ENCODE data around the gene KRT81.

Gene KRT81

DNA sequence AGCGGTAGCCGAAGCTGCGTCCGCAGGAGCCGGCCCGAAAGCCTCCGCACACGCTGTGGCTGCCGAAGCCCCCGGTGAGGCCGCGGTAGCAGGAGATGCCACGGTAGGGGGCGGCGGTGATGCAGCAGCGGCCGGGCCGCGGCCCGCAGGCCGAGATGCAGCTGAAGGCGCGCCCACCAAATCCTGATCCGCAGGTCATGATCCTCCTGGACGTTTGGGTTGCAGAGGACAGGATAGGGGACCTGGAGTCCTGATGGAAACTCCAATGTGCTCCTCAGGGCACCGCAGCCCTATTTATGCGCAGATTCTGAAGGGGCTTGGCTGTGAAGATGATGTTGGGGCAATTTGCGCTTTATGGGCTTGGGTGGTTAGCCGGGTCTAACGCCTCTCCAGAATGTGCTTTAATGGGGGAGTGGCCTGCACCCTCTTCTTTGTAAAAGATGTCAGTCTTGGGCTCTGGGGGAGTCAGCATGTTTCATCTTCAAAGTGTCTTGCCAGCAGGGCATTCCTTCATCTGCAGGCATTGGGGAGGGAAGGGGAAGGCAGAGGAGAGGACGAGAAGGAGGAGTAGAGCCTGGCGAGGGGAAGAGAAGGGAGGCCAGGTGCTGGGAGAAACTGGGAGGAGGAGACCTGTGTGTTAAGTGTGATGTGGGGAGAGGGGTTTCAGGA lies at the start of gene KRT81:
KRT81 (minus strand) TSS at position 268 of the 669 bp plus-strand sequence; CDS start at position 199, 69 bp downstream.
- no peak for DNase-seq (ENCODE audit: low read depth, low spot score)

DNA sequence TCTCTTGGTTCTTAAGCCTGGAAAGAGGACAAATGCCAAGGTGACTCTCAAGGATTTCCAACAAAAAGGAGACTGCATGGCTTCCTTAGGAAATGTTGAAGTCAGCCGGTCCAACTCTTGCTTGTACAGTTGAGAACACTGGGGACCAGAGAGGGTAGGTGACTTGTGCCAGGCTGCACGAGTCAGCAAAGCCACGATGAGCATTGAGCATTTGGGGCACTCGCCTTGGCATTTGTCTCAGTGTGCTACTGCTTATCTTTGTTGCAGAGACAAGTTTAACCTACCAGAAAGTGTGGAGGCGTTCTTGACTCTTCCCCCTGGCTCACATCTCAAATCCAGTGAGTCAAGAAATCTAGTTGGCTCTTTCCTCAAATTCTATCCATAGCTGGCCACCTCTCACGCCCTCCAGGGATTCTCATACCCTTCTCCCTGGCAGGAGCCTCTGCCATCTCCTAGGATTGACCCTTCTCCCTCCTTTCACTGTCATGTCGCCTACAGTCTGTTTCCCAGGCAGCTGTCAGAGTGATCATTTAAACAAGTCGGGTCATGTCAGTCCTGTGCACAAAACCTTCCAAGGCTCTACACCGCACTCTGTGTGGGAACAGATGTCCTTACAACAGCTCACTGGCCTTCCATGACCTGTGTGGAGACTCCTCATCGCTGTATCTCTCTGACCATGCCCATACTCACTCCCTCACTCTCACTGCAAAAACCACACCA lies 47.1 kb upstream of the KRT81 start:
- no peak for DNase-seq (ENCODE audit: low read depth, low spot score)

DNA sequence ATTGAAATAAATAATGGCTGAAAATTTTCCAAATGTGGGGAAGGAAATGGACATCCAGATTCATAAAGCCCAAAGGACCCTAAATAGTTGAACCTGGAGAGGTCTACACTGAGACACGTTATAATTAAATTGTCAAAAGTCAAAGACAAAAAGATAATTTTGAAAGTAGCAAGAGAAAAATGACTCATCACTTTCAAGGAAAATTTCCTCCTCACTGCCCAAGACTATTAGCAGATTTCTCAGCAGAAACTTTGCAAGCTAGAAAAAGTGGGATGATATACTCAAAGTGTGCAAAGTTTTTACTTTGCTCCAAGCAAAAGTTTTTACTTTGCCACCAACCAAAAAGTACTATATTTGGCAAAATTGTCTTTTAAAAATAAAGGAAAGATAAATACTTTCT lies 45.7 kb upstream of the KRT81 start:
- no peak for DNase-seq (ENCODE audit: low read depth, low spot score)

DNA sequence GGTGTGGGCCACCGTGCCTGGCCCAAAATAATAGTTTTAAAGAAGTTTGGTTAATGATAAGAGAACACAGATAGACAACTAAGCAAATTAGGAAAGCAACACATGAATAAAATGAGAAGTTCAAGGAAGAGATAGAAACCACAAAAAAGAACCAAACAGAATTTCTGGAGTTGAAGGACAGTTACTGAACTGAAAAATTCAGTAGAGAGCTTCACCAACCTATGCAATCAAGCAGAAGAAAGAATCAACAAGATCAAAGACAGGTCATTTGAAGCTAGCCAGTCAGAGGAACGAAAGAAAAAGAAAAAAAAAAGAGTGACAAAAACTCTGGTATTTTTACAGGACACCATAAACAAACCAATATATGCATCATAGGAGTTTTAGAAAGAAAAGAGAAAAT lies 45.3 kb upstream of the KRT81 start:
- no peak for DNase-seq (ENCODE audit: low read depth, low spot score)

DNA sequence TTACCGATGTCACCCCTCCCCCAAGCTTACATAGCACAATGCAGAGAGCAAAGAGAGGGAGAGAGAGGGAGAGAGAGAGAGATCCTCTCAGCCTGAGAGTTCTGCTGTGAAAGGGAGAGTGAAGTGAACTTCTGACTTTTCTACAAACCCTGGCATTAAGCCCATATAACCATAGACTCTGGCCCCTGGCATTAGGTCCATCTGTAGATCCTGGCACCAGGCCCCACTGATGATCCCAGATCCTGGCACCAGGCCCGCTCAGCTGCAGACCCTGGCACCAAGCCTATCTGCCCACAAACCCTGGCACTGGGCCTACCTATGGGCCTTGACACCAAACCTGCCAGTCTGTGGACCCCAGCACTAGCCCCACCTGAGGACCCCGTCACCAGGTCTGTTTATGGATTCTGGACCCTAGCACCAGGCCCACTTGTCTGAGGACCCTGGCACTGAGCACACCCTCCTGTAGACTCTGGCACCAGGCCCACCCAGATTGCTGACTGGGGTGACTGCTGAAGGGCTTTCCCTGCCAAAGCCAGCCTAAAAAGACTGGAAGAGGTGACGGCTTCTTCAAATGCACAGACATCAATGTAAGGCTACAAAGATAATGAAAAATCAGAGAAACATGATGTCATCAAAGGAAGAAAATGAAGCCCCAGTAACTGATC lies 44.4 kb upstream of the KRT81 start:
- no peak for DNase-seq (ENCODE audit: low read depth, low spot score)

DNA sequence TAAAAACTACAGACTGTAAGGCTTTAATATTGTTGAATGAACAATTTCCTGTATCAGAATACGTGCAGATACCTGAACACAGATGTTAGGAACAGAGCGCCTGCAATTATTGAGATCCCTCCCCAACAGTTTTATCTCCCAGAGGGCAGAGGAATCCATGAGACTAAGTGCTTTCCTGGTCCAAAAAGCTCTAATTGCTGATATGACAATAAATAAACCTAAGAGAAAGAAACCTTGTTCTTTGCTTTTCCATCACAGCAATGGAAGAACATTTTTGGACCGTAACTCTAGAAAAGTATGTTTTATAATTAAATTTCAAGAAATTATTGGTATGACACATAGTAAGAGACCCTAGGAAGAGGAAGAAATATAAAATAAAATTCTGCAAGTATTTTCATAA lies 42.9 kb upstream of the KRT81 start:
- DNase-seq (ENCODE audit: low read depth, low spot score) = no peak

DNA sequence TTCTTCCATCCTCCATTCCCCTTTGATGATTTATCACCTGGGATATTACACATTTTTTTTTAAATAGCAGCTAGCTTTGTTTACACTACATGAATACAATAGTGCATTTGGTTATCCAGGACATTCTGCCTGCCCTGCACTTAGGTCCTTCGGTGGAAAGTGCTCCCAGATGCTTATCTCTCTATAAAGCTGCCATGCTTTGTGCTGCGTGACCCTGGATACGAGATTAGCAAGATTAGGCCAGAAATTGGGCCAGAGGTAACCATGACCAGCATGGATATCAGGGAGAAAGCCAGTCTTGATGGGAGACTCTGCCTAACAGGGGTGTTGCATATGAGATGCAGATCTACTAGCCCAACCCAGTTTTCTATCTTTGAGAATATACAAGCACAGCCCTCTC lies 42.0 kb upstream of the KRT81 start:
- no peak for DNase-seq (ENCODE audit: low read depth, low spot score)

DNA sequence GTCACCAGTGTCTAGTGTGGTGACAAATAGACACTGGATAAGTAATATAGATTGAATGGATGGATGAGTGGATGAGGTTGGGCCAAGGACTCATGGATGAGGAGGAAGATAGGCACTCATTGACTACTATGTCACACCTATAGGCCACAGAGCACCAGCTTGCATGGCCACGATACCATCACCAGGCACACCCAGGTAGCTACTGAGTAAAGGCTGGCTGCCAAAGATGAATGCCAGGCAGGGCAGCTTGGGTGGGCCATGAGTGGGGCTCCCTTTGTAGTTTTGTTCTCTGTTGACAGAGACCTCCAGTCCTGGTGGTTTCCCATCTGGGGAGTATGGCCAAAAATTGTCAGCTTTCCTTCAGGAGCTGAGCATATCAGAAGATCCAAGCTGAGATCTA lies 41.0 kb upstream of the KRT81 start:
- no peak for DNase-seq (ENCODE audit: low read depth, low spot score)

DNA sequence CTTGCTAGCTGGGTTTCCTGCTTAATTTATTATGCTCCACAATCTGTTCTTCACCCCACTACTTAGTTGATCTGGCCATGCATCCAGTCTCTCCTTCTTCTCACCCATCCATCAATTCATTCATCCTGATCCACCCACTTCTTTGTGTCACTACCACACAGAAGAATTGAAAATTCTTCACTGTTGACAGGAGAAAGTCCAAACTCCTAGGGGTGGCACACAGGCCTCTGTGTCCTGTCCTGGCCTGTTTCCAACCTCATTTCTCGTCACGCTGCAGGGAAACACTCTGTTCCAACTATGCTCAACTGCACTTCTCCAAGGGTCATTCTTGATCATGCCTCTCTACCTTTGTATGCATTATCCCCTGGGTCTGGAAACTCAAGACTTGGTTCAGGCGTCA lies 40.5 kb upstream of the KRT81 start:
- no peak for DNase-seq (ENCODE audit: low read depth, low spot score)

DNA sequence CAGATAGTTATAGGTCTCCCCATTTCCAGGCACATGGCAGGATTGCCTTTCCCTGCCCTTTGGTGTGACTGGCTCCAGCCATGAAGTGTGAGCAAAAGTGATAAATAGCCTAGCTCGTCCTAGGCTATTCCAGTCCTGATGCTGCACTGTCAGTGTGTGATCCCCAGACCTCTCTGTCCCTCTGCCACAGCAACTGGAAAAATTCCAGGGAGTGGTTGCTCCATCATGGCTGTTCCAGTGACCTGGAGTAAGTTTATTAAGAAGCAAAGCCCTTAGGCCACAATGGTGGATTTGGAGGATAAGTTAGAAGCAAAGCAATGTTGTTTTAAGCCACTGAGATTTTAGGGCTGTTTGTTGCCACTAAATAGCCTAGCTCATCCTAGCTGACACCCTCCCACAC lies 39.7 kb upstream of the KRT81 start:
- no peak for DNase-seq (ENCODE audit: low read depth, low spot score)

DNA sequence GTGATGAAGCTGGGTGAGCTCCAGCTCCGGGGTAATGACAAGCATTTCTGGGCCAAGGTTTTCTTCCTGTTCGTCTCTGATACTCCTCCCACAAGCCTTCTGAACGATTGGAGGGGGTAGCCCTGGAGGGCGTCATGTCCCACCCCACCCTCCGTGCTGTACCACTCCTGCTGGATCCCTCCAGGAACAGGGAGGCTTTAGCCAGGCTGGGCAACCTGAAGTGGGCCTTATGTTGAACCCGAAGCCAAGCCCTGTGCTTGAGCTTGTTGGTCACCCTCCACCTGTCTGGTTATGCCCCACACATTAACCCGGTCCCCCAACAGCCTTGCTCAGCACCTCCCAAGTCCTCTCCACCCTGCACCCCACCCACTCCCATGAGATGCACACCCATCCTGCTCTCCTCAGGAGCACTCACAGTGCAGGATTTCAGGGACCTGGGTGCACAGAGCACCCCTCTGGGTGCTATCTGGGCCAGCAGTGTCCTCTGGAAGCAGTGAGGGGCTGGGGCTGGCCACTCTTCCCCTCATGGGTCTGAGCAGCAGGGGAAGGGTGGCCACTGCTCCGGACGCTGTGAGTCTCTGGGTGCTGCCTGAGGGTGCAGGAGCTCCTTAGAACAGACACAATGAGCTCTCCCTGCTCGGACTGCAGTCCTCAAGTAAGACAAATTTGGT lies 36.6 kb upstream of the KRT81 start:
- no peak for DNase-seq (ENCODE audit: low read depth, low spot score)

DNA sequence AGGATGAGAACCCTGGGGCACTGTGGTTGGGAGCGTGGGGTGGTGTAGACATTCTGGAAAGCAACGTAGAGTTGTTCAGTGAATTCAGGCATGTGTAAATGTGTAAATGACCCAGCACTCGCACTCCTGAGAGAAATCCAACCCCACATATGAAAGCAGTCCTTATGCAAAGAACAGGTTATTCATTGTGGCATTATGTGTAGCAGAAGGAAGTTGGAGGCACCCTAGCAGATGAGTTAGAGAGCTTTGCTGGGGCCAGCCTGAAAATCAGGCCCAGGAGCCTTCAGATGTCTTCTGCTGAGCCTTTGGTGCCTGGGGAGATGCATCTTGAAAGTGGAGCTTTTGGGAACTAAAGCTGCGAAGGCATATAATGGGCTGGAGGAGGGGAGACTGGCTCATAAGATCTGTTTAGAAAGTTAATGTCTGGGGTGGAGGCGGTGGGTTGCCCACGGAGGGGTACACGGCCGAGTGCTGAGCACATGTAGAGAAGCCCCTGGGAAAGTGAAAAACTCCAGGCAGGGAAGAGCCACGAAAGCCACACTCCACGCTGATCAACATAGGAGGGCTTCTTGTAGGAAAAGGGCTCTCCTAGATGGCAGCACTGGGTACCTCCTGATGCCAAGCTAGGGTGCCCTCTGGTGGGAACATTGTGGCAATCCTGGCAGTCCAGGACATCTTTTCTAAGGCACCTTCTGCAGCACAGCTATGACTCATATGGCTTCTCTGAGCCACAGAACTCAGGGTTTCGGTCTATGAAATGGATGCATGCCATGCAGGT lies 35.9 kb upstream of the KRT81 start:
- DNase-seq (ENCODE audit: low read depth, low spot score) = peak; percentile 59

DNA sequence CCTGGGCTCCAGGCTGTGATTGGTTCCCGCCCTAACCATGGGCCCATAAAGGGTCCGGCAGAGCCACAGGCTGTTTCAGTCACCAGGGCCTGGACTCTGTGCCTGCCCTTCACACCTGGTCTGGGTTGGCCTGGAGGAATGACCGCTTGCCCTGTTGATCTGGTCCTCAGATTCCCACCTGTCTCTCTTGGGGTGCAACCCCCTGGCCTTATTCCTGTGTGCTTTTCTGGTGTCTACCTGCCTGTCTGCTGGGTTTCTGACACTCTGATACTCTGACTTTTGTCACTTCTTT lies 32.8 kb upstream of the KRT81 start:
- DNase-seq (ENCODE audit: low read depth, low spot score) = no peak

DNA sequence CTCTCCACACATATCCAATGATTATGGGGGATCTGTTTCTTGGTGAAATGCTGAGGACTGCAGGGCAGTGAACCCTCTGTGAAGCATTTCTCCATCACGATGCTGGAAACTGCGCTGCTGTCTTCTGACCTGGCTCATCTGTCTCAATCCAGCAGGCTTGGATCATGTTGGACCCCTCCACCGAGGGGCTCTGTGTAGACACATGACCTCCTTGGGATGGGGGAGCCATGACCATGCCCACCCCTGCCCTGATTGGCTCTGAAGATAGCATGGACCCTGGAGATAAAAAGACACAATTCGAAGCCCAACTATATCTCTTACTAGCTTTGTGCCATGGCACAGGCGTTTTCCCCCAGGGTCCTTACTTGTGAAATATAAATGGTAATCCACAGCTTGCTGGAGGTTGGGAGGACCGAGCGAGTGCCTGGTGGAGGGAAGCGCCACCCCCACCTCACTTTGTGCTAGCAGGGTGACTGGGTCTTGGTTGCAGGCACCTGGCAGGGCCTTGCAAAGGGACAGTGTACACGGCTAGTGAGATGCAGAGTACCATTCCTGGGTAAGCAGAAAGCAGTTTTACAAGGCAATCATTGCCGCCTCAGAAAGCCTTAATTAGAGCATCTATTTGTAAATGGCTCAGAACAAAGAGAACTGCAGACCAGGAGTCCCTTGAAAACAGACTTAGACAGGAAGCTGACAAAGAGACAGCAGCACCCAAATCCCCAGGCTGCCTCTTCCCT lies 32.2 kb upstream of the KRT81 start:
- no peak for DNase-seq (ENCODE audit: low read depth, low spot score)

DNA sequence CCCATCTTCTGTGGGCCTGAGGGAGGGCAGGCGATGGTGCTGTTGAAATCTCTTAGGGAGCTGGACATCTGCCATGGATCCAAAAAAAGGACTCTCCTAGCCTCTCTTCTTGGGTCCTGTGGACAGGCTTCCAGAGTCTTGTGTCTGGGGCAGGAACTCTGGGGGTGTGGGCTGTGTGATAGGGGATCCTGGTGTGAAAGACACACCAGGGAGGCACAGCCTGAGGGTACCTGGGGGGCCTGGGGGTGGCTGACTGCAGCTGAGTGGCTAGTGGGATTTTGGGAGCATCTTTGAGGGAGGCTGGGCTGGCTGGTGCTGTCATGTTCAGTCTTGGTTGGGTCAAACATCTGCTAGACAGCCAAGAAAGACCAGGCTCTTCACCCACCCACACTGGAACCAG lies 31.7 kb upstream of the KRT81 start:
- no peak for DNase-seq (ENCODE audit: low read depth, low spot score)

DNA sequence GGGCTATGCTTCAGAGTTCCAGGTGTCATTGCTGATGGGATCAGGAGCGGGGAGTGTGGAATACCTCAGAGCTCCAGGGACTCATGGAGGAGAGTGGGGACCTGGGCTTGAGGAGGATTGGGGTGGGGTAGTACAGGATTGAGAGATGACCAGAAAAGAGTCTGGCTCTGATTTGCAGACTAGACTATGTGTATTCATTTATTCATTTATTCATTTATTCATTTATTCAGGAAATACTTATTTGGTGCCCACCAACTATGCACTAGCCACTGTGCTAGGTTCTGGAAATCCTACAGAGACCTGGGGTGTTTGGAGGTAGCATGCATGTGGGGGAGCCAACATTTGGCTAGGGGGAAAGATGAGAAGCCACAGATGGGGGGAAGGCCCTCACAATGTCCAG lies 30.7 kb upstream of the KRT81 start:
- DNase-seq (ENCODE audit: low read depth, low spot score) = no peak

DNA sequence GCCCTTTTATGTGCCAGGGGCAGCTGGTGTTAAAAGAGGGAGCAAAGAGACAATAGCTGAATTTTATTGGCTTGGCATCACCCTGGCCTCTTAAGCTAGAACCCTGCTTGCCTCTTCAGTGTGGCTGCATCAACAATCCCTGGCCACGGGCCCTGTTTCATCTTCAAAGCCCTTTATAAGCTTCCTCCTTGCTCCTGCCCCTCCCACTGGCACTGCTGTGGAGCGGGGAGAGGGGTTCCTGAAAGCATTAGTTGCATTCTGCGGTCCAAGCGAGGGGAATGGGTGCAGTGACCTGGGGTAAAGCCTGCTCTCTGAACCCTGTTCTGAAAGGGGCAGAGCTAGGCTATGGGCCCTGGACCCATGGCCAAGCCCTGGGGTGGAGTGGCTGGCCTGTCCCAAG lies 30.1 kb upstream of the KRT81 start:
- DNase-seq (ENCODE audit: low read depth, low spot score) = no peak

DNA sequence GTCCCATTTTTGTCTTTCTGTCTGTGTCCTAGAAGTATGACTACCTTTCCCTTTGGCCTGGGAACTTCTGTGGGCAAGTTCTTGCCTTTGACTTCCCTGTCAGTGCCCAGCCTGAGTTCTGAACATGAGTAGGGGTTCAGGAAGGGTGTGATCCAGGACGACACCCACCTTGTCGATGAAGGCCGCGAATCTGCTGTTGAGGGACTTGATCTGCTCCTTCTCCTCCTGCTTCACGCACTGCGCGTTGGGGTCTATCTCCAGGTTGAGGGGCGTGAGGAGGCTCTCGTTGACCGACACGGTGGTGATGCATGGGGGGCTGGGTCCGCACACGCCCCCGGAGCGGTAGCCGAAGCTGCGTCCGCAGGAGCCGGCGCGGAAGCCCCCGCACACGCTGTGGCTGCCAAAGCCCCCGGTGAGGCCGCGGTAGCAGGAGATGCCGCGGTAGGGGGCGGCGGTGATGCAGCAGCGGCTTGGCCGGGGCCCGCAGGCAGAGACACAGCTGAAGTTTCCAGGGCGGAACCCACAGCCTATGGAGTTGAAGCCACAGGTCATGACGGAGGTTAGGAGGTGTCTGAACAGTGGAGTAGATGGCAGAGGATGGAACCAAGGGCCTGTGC lies 29.6 kb upstream of the KRT81 start, which contains the start of gene KRT83:
KRT83 (minus strand) TSS at position 615 of the 617 bp plus-strand sequence; CDS start at position 552, 63 bp downstream.
- DNase-seq (ENCODE audit: low read depth, low spot score) = no peak

DNA sequence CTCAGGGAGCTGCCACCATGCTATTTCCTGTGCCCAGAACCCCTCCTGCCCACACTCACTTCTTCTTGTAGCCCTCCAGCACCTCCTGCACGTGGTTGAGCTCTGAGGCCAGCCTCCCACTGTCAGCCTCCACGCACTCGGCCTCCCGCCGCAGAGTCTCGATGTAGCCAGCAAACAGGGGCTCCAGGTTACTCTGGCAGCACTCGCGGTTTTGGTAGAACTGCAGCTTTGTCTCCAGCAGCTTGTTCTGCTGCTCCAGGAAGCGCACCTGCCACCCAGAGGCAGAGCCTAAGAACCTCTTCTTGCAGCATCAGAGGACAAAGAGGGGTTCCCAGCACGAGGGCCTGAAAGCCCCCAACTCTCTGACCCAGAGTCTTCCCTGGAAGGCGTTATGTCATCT lies 27.8 kb upstream of the KRT81 start:
- DNase-seq (ENCODE audit: low read depth, low spot score) = no peak

DNA sequence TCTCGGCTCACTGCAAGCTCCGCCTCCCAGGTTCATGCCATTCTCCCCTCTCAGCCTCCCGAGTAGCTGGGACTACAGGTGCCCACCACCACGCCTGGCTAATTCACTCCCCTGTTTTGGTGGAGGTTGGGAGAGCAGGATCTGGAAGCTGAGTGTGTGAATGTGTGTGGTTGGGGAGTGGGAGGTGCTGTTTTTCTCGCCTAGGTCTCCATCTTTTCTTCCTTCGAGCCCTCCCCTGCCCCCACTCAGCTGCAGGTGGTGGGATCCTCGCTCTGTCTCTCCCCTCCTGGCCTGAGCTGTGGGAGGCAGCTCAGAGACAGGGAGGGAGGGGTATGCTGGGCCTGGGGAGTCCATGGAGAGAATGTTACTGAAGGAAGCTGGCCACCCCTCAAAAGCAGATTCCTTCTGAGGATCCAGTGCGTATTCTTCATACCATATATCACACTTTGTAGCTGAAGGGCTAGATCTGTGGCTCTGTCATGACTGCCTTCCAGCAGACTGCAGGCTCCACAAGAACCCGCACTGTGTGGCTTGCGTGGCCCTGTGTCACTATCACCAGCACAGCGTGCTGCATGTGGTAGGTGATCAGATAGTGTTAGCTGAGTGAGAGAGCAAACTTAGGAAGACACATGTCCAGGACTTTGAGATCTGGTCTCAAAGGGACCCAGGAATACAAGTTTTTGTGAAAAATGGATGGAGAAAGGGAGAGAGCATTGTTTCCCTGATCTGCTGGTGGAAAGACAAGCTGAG lies 27.1 kb upstream of the KRT81 start:
- no peak for DNase-seq (ENCODE audit: low read depth, low spot score)
